Pons (tissue), 1 donor: ENCODE data around the gene SIGLEC15.
"Not testable (repeated sequence)": the region's sequence is repeated elsewhere in the genome, so short reads cannot be mapped to it uniquely, and the experiment has no call there.

Source experiments
- DNase-seq: peaks from one replicate; pipeline ENCODE4 v3.0.0-alpha.2; 2016; ENCODE audit warnings: low spot score

SIGLEC15 gene

GRCh38 chr18:45820106-45820745 is 5.2 kb upstream of the SIGLEC15 start:
- no peak for DNase-seq

- no peak for DNase-seq
These were observed 4.4 kb upstream of the SIGLEC15 start for GRCh38 chr18:45821026-45821425.

GRCh38 chr18:45821711-45822110 is 3.8 kb upstream of the SIGLEC15 start:
- DNase-seq, result no peak

- DNase-seq, result no peak
These were observed 609 bp downstream of the SIGLEC15 start for GRCh38 chr18:45826084-45826483.

- not testable (repeated sequence) for DNase-seq
These were observed 1.2 kb downstream of the SIGLEC15 start for GRCh38 chr18:45826716-45827115.

GRCh38 chr18:45828917-45829811 is 3.7 kb downstream of the SIGLEC15 start:
- no peak for DNase-seq

GRCh38 chr18:45829855-45830254 is 4.4 kb downstream of the SIGLEC15 start:
- DNase-seq, result no peak

GRCh38 chr18:45830917-45831316 is 5.4 kb downstream of the SIGLEC15 start:
- no peak for DNase-seq

GRCh38 chr18:45833846-45834245 is 8.4 kb downstream of the SIGLEC15 start:
- no peak for DNase-seq

GRCh38 chr18:45834306-45834705 is 8.8 kb downstream of the SIGLEC15 start:
- DNase-seq, result no peak

- DNase-seq, result no peak
These were observed 9.7 kb downstream of the SIGLEC15 start for GRCh38 chr18:45835057-45835636.

GRCh38 chr18:45836242-45837205 is 11.0 kb downstream of the SIGLEC15 start:
- DNase-seq, result no peak

- DNase-seq, result no peak
These were observed 12.0 kb downstream of the SIGLEC15 start for GRCh38 chr18:45837283-45838070.

GRCh38 chr18:45838302-45839070 is 13.0 kb downstream of the SIGLEC15 start:
- DNase-seq, result no peak

GRCh38 chr18:45839414-45840395 is 14.2 kb downstream of the SIGLEC15 start:
- no peak for DNase-seq

GRCh38 chr18:45841060-45841764 is 15.7 kb downstream of the SIGLEC15 start:
- no peak for DNase-seq

- DNase-seq, result no peak
These were observed 16.4 kb downstream of the SIGLEC15 start for GRCh38 chr18:45841765-45842442.

GRCh38 chr18:45843019-45843418 is 17.5 kb downstream of the SIGLEC15 start:
- DNase-seq, result no peak
